ENCODE data around the gene DDX4. TPM values are rescaled to one million over a fixed set of nuclear protein-coding genes. Genes with fewer than 3 reads are reported as not detected.

Gene DDX4
- total RNA-seq, 1 experiment from 2014 or later, result not detected

DNA sequence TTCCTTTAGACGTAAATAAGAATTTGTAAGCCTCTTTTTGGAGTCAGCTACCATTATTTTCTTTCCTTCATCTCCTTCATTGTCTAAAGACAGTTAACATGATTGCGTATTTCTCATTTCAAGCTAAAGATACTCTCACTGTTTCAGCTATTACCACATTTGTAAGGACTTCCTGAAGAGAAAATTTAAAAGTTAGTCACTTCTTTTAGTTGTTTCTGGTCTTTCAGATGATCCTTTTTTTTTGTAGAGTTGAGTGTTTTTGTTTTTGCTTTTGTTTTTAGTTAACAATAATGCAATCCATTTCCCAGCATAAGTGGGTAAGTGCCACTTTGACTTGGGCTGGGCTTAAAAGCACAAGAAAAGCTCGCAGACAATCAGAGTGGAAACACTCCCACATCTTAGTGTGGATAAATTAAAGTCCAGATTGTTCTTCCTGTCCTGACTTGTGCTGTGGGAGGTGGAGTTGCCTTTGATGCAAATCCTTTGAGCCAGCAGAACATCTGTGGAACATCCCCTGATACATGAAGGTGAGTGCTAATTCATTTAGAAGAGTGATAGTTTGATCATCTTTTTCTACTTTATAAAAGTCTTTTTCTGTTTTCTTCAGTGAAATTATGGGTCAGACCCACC lies 115.3 kb downstream of the DDX4 start:
- no peak overlapping the region for H3K4me3 ChIP-seq (ENCODE audit: low read length)
- DNase-seq, result no peak
- H3K36me3 ChIP-seq (ENCODE audit: low read depth, low read length), result no peaks in the 10 kb centered on the region
- no peaks in the 10 kb centered on the region for H3K79me2 ChIP-seq (ENCODE audit: low read length)
- no peak for ATAC-seq
- no peak overlapping the region for H2AFZ ChIP-seq (ENCODE audit: low read length)
- no peaks in the 10 kb centered on the region for H3K9me2 ChIP-seq (replicated peaks; ENCODE audit: low read length)
- H3K27me3 ChIP-seq (ENCODE audit: low read length), result no peaks in the 10 kb centered on the region
- ChIA-PET POLR2A (ENCODE audit: unreplicated experiment) (no interaction called here), CTCF (no interaction called here)
- H3K27ac ChIP-seq (ENCODE audit: low read length), result no peak overlapping the region
- no TSS peak for BruUV-seq (replicated peaks)
- H3K9me3 ChIP-seq (ENCODE audit: low read length), result no peaks in the 10 kb centered on the region
- intact Hi-C loops (cut with micrococcal nuclease), result loop anchor here (10.0 kb wide), 1 partner anchor 98 kb away; no protein-coding TSS in a partner anchor
- H3K4me1 ChIP-seq (ENCODE audit: insufficient read depth, low read length), result peaks cover 12% of the 10 kb centered on the region; the same call in 1 of the 2 replicates
- H3K9ac ChIP-seq (ENCODE audit: low read length), result no peak overlapping the region
- H3F3A ChIP-seq (ENCODE audit: low read length, unreplicated experiment), result no peaks in the 10 kb centered on the region
- no peak for TF ChIP-seq EZH2phosphoT487 (IDR thresholded peaks at IDR 0.05; ENCODE audit: borderline replicate concordance, low read length)
- no peak for TF ChIP-seq CTCF (conservative IDR thresholded peaks at IDR 0.05; ENCODE audit: low read depth, low read length)
- TF ChIP-seq EZH2 (IDR thresholded peaks at IDR 0.05; ENCODE audit: low read length, unreplicated experiment), result no peak
- no peaks in the 10 kb centered on the region for H4K20me1 ChIP-seq (ENCODE audit: low read length)
- no peak overlapping the region; the same call in 1 of the 2 replicates for H3K4me2 ChIP-seq (ENCODE audit: low read length)

DNA sequence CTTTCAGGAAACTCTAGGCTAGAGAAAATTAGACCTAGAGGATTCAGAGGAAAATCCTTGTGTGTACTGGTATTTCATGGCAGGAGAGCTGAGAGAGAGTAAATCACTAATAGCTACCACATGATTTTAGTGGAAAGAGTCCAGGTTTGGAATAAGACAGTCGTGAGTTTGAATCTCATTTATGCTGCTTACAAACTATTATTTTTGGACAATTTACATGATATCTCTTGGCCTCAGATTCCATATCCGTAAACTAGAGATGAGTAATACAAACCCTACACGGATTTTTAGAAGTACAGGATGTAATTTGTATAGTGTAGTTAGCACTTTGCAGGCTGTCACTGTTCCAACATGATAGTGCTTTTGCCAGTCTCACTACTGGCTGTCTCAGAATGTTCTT lies 116.0 kb downstream of the DDX4 start:
- no peaks in the 10 kb centered on the region for H4K20me1 ChIP-seq (ENCODE audit: low read length)
- no peaks in the 10 kb centered on the region for H3K9me2 ChIP-seq (replicated peaks; ENCODE audit: low read length)
- CTCF ChIA-PET, result no interaction called here
- H3F3A ChIP-seq (ENCODE audit: low read length, unreplicated experiment), result no peaks in the 10 kb centered on the region
- POLR2A ChIA-PET (ENCODE audit: unreplicated experiment), result no interaction called here
- no TSS peak for BruUV-seq (replicated peaks)
- intact Hi-C loops (cut with micrococcal nuclease), result loop anchor here (10.0 kb wide), 1 partner anchor 99 kb away; no protein-coding TSS in a partner anchor
- peak; percentile 52 for ATAC-seq
- TF ChIP-seq EZH2phosphoT487 (IDR thresholded peaks at IDR 0.05; ENCODE audit: borderline replicate concordance, low read length), result no peak
- no peak for TF ChIP-seq EZH2 (IDR thresholded peaks at IDR 0.05; ENCODE audit: low read length, unreplicated experiment)
- no peak for TF ChIP-seq CTCF (conservative IDR thresholded peaks at IDR 0.05; ENCODE audit: low read depth, low read length)
- H3K9me3 ChIP-seq (ENCODE audit: low read length), result no peaks in the 10 kb centered on the region
- no peaks in the 10 kb centered on the region for H3K27me3 ChIP-seq (ENCODE audit: low read length)
- H3K4me1 ChIP-seq (ENCODE audit: insufficient read depth, low read length), result peaks cover 12% of the 10 kb centered on the region; the same call in 1 of the 2 replicates
- no peak overlapping the region for H3K4me3 ChIP-seq (ENCODE audit: low read length)
- no peaks in the 10 kb centered on the region for H3K79me2 ChIP-seq (ENCODE audit: low read length)
- no peaks in the 10 kb centered on the region for H3K36me3 ChIP-seq (ENCODE audit: low read depth, low read length)
- no peak overlapping the region for H2AFZ ChIP-seq (ENCODE audit: low read length)
- no peak overlapping the region for H3K9ac ChIP-seq (ENCODE audit: low read length)
- peak; percentile 7 for DNase-seq
- H3K27ac ChIP-seq (ENCODE audit: low read length), result no peak overlapping the region
- H3K4me2 ChIP-seq (ENCODE audit: low read length), result peak overlapping the region; percentile 37; the same call in 1 of the 2 replicates

DNA sequence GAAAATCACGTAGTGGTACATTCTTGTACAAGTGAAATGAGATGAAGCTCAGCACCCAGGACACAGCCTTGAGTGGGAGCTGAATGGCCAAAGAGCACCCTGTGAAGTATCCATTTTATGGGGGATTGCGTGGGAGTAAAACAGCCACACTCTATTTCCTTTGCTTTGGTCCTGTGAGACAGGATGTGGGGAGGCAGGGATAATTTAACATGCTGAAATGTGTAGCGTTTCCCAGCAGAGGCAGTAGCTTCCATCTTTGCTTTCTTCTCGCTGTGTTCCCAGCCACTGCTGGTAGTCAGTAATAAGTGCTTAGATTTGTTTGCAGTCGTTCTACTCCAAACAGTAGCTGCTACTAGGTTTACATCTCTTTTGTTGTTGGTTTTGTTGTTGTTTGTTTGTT lies 117.6 kb downstream of the DDX4 start:
- no peaks in the 10 kb centered on the region for H3K36me3 ChIP-seq (ENCODE audit: low read depth, low read length)
- no peak overlapping the region for H2AFZ ChIP-seq (ENCODE audit: low read length)
- no peaks in the 10 kb centered on the region for H3K79me2 ChIP-seq (ENCODE audit: low read length)
- no peak overlapping the region for H3K4me2 ChIP-seq (ENCODE audit: low read length)
- H3F3A ChIP-seq (ENCODE audit: low read length, unreplicated experiment), result no peaks in the 10 kb centered on the region
- H3K9me2 ChIP-seq (replicated peaks; ENCODE audit: low read length), result no peaks in the 10 kb centered on the region
- DNase-seq (no peak), ATAC-seq (no peak)
- H3K27me3 ChIP-seq (ENCODE audit: low read length), result no peaks in the 10 kb centered on the region
- TF ChIP-seq EZH2phosphoT487 (IDR thresholded peaks at IDR 0.05; ENCODE audit: borderline replicate concordance, low read length) (no peak), CTCF (conservative IDR thresholded peaks at IDR 0.05; ENCODE audit: low read depth, low read length) (no peak), EZH2 (IDR thresholded peaks at IDR 0.05; ENCODE audit: low read length, unreplicated experiment) (no peak)
- H3K27ac ChIP-seq (ENCODE audit: low read length), result no peak overlapping the region
- intact Hi-C loops (cut with micrococcal nuclease), result loop anchor here (10.0 kb wide), 1 partner anchor 101 kb away; no protein-coding TSS in a partner anchor
- no peak overlapping the region for H3K4me3 ChIP-seq (ENCODE audit: low read length)
- no peaks in the 10 kb centered on the region for H4K20me1 ChIP-seq (ENCODE audit: low read length)
- no TSS peak for BruUV-seq (replicated peaks)
- no peak overlapping the region for H3K9ac ChIP-seq (ENCODE audit: low read length)
- H3K9me3 ChIP-seq (ENCODE audit: low read length), result no peaks in the 10 kb centered on the region
- CTCF ChIA-PET, result no interaction called here
- POLR2A ChIA-PET (ENCODE audit: unreplicated experiment), result no interaction called here
- peaks cover 12% of the 10 kb centered on the region; the same call in 1 of the 2 replicates for H3K4me1 ChIP-seq (ENCODE audit: insufficient read depth, low read length)

Measured in PC-3 (cell line).